Renal cortical epithelial cell (primary cell): ENCODE data around the gene ERVK3-1. TPM values are rescaled to one million over a fixed set of nuclear protein-coding genes. Genes with fewer than 3 reads are reported as not detected.

ENCODE experiments used
- DNase-seq: peaks from one replicate; pipeline ENCODE4 v3.0.0-alpha.2; 2011; ENCODE audit warnings: low read depth
- total RNA-seq: library from RNA; depleted of rRNA; stranded (reverse); fragments of >200 nt; gene quantifications from 2 replicates; pipeline ENCODE4 v1.2.3, GENCODE V29; 2014

ERVK3-1 gene
- total RNA-seq, 1 donor from 2014 or later = 37.6 TPM

- DNase-seq = peak; percentile 86
Measured at GRCh38 chr19:58362272-58362994, 57.3 kb downstream of the ERVK3-1 start, which contains the start of gene ZNF497. ZNF497 (minus strand) TSS chr19:58362751; CDS start chr19:58357635, 5,116 bp downstream.

- no peak for DNase-seq
Measured at GRCh38 chr19:58364146-58364545, 59.0 kb downstream of the ERVK3-1 start.

Other genes starting within 250 kb of the ERVK3-1 start
- 2.3 and 7.7 TPM in 2 replicates for gene ZNF135, start 246.1 kb upstream of the ERVK3-1 start, total RNA-seq
- gene ZSCAN18, start 207.1 kb upstream of the ERVK3-1 start, total RNA-seq = 28.8 and 52.4 TPM in 2 replicates
- gene ZNF329, start 154.6 kb upstream of the ERVK3-1 start, total RNA-seq = 13.0 and 21.8 TPM in 2 replicates
- 15.9 and 22.6 TPM in 2 replicates for gene ZNF274, start 122.3 kb upstream of the ERVK3-1 start, total RNA-seq
- 53.8 and 73.3 TPM in 2 replicates for gene ZNF544, start 76.5 kb upstream of the ERVK3-1 start, total RNA-seq
- 4.2 and 10.9 TPM in 2 replicates for gene ZNF8, start 26.4 kb upstream of the ERVK3-1 start, total RNA-seq
- gene ZSCAN22, start 21.6 kb downstream of the ERVK3-1 start, total RNA-seq = 1.4 and 4.0 TPM in 2 replicates
- 6.2 TPM in 1 of 2 replicates, not detected in the other for gene A1BG, start 48.1 kb downstream of the ERVK3-1 start, total RNA-seq
- gene ZNF497, start 57.4 kb downstream of the ERVK3-1 start, total RNA-seq = 0.17 and 5.5 TPM in 2 replicates
- gene ZNF837, start 75.7 kb downstream of the ERVK3-1 start, total RNA-seq = 5.9 and 6.4 TPM in 2 replicates
- gene RPS5, start 81.9 kb downstream of the ERVK3-1 start, total RNA-seq = 847 and 2,009 TPM in 2 replicates
- gene RNF225, start 90.3 kb downstream of the ERVK3-1 start, total RNA-seq = not detected in 2 replicates
- 13.4 and 28.8 TPM in 2 replicates for gene ZNF584, start 103.3 kb downstream of the ERVK3-1 start, total RNA-seq
- gene ZNF132, start 134.8 kb downstream of the ERVK3-1 start, total RNA-seq = 3.1 and 7.6 TPM in 2 replicates
- 3.8 and 10.2 TPM in 2 replicates for gene ZNF324B, start 146.2 kb downstream of the ERVK3-1 start, total RNA-seq
- 11.6 and 16.7 TPM in 2 replicates for gene ZNF324, start 161.7 kb downstream of the ERVK3-1 start, total RNA-seq
- gene ZNF446, start 171.0 kb downstream of the ERVK3-1 start, total RNA-seq = 5.4 and 11.1 TPM in 2 replicates
- gene SLC27A5, start 206.6 kb downstream of the ERVK3-1 start, total RNA-seq = 3.5 and 7.6 TPM in 2 replicates
- 3.1 and 10.2 TPM in 2 replicates for gene ZBTB45, start 214.4 kb downstream of the ERVK3-1 start, total RNA-seq
- gene TRIM28, start 238.7 kb downstream of the ERVK3-1 start, total RNA-seq = 177 and 276 TPM in 2 replicates
- gene CHMP2A, start 249.7 kb downstream of the ERVK3-1 start, total RNA-seq = 124 and 127 TPM in 2 replicates